Neural crest cell (in vitro differentiated cells): ENCODE measurements around the gene NKAP. TPM values are rescaled to one million over a fixed set of nuclear protein-coding genes. Genes with fewer than 3 reads are reported as not detected.
A peak's percentile ranks its signal among the peaks of the same experiment; 100 is the strongest.

Experiments used
- DNase-seq: peaks from one replicate; pipeline ENCODE4 v3.0.0; 2021; ENCODE audit warnings: low read depth, mixed read lengths, low spot score
- H3K27ac Mint-ChIP-seq: one replicate; pipeline ENCODE4 v1.8.0; 2021; ENCODE audit warnings: mild to moderate bottlenecking, mixed read lengths; ENCODE audit not compliant: unreplicated experiment
- H3K27me3 Mint-ChIP-seq: 2 replicates; pipeline ENCODE4 v1.8.0; 2021; ENCODE audit warnings: low read depth, mild to moderate bottlenecking, mixed read lengths
- H3K36me3 Mint-ChIP-seq: 2 replicates; pipeline ENCODE4 v1.8.0; 2021; ENCODE audit warnings: low read depth, mild to moderate bottlenecking, mixed read lengths
- H3K4me1 Mint-ChIP-seq: 2 replicates; pipeline ENCODE4 v1.8.0; 2021; ENCODE audit warnings: mixed read lengths
- H3K4me3 Mint-ChIP-seq: one replicate; pipeline ENCODE4 v1.8.0; 2021; ENCODE audit warnings: mild to moderate bottlenecking, mixed read lengths
- H3K9me3 Mint-ChIP-seq: 2 replicates; pipeline ENCODE4 v1.8.0; 2021; ENCODE audit warnings: mixed read lengths
- CTCF ChIP-seq: fragments of 200-600 bp; sonication (generic); conservative IDR thresholded peaks from 2 replicates; pipeline ENCODE4 v1.5.0; 2021; ENCODE audit warnings: antibody characterized with exemption, mild to moderate bottlenecking
- total RNA-seq: library from RNA; stranded (reverse); gene quantifications from 2 replicates; pipeline ENCODE4 v1.2.1, GENCODE V29; 2021

Gene NKAP
- total RNA-seq, 1 donor from 2014 or later: 8.6 TPM

- peak; percentile 65 for TF ChIP-seq CTCF
- Mint-ChIP-seq H3K4me3 (peak overlapping the region; percentile 52), H3K4me1 (peaks cover 5% of the 10 kb centered on the region), H3K27me3 (no peaks in the 10 kb centered on the region), H3K27ac (no peak overlapping the region), H3K9me3 (peaks cover 4% of the 10 kb centered on the region), H3K36me3 (peaks cover 3% of the 10 kb centered on the region)
- DNase-seq: peak; percentile 1
These were observed 62.8 kb downstream of the NKAP start for GRCh38 chrX:119880552-119881437.

- peaks cover 4% of the 10 kb centered on the region for H3K9me3 Mint-ChIP-seq
- DNase-seq: no peak
- no peak overlapping the region for H3K4me3 Mint-ChIP-seq
- no peak for TF ChIP-seq CTCF
- H3K27ac Mint-ChIP-seq: no peak overlapping the region
- H3K36me3 Mint-ChIP-seq: peaks cover 3% of the 10 kb centered on the region
- H3K4me1 Mint-ChIP-seq: peaks cover 5% of the 10 kb centered on the region
- no peaks in the 10 kb centered on the region for H3K27me3 Mint-ChIP-seq
These were observed 63.5 kb downstream of the NKAP start for GRCh38 chrX:119880076-119880475.

- Mint-ChIP-seq H3K4me3 (no peak overlapping the region), H3K4me1 (peaks cover 5% of the 10 kb centered on the region), H3K36me3 (peaks cover 1% of the 10 kb centered on the region), H3K27me3 (no peaks in the 10 kb centered on the region), H3K27ac (no peak overlapping the region), H3K9me3 (peaks cover under 1% of the 10 kb centered on the region)
- no peak for TF ChIP-seq CTCF
- no peak for DNase-seq
These were observed 64.8 kb downstream of the NKAP start for GRCh38 chrX:119878740-119879139.

GRCh38 chrX:119871599-119872395 is 71.8 kb downstream of the NKAP start, which contains the start of the genes NDUFA1 and RNF113A:
Gene NDUFA1 (plus strand): TSS chrX:119871832. CDS start chrX:119871912, 80 bp downstream.
Gene RNF113A (minus strand): TSS chrX:119871733. CDS start chrX:119871613, 120 bp downstream.
- no peak for TF ChIP-seq CTCF
- Mint-ChIP-seq H3K27ac (peak within 1 kb of the TSS; percentile 98), H3K4me3 (peak within 1 kb of the TSS; percentile 95), H3K36me3 (peaks cover 5% of the 10 kb centered on the region), H3K4me1 (peaks cover 19% of the 10 kb centered on the region), H3K27me3 (no peaks in the 10 kb centered on the region), H3K9me3 (no peaks in the 10 kb centered on the region)
- DNase-seq: peak; percentile 58

GRCh38 chrX:119871245-119871598 is 72.3 kb downstream of the NKAP start:
- no peak for TF ChIP-seq CTCF
- Mint-ChIP-seq H3K36me3 (peaks cover 5% of the 10 kb centered on the region), H3K27ac (peak overlapping the region; percentile 98), H3K9me3 (no peaks in the 10 kb centered on the region), H3K27me3 (no peaks in the 10 kb centered on the region), H3K4me3 (peak overlapping the region; percentile 95), H3K4me1 (peaks cover 19% of the 10 kb centered on the region)
- DNase-seq: no peak

Other genes with a start within 250 kb of the NKAP start
- 0.32 and 0.40 TPM in 2 replicates for gene SOWAHD, start 185.2 kb downstream of the NKAP start, total RNA-seq
- 2,047 and 2,088 TPM in 2 replicates for gene RPL39, start 152.1 kb downstream of the NKAP start, total RNA-seq
- gene UPF3B, start 90.8 kb downstream of the NKAP start, total RNA-seq: 20.1 and 22.5 TPM in 2 replicates
- gene RNF113A, start 72.0 kb downstream of the NKAP start, total RNA-seq: 11.5 and 11.9 TPM in 2 replicates
- gene NDUFA1, start 71.9 kb downstream of the NKAP start, total RNA-seq: 62.0 and 65.6 TPM in 2 replicates
- not detected in 2 replicates for gene AKAP14, start 47.9 kb downstream of the NKAP start, total RNA-seq
- not detected in 2 replicates for gene RHOXF2B, start 133.9 kb upstream of the NKAP start, total RNA-seq
- gene RHOXF1, start 172.2 kb upstream of the NKAP start, total RNA-seq: 0.33 and 0.41 TPM in 2 replicates
- gene RHOXF2, start 214.9 kb upstream of the NKAP start, total RNA-seq: not detected in 2 replicates